Umbilical cord (tissue), 2 donors: Measurements from ENCODE around the gene ACTG1. TPM values are rescaled to one million over a fixed set of nuclear protein-coding genes. Genes with fewer than 3 reads are reported as not detected.

Experiments used
- DNase-seq: peaks from one replicate; pipeline ENCODE4 v3.0.0-alpha.2; 2015; ENCODE audit warnings: low spot score
- total RNA-seq: library from RNA; depleted of rRNA; stranded (reverse); fragments of >200 nt; gene quantifications from one replicate; pipeline ENCODE4 v1.2.3, GENCODE V29; 2014; ENCODE audit warnings: low replicate concordance; ENCODE audit not compliant: insufficient read depth

ACTG1 gene
- total RNA-seq, 1 donor from 2014 or later: 3,050 TPM

DNA sequence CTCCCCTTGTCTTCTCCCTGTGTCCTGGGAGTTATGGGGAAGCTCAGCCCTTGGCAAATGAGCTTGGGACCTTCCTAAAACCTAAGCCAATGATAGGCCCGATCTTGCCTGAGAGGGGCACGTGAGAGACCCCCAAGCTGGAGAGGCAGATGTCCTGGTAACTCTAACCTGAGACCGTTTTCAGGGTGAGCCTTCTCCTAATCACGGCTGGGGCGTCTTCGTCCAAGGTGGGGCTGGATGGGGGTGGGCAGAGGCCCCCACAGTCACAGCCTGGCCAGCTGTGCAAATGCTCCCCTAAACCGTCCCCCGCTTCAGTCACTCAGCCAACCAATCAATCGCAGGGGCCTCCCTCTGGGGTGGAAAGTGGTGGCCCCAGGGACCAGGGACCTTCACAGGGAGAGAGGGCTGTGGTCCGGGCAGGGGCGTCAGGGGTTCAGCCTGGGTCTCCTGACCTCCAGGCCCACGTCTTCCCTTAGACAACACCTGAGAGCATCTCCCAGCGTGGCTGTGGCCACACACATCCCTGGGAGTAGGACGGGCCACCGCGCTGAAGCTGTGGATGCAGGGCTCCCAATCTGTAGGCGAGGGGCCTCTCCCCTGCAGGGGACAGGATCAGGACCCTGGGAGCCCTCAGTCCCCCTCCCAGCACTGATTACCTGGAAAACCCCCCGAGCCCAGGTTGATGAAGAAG, 30.6 kb downstream of the ACTG1 start:
- DNase-seq: no peak

DNA sequence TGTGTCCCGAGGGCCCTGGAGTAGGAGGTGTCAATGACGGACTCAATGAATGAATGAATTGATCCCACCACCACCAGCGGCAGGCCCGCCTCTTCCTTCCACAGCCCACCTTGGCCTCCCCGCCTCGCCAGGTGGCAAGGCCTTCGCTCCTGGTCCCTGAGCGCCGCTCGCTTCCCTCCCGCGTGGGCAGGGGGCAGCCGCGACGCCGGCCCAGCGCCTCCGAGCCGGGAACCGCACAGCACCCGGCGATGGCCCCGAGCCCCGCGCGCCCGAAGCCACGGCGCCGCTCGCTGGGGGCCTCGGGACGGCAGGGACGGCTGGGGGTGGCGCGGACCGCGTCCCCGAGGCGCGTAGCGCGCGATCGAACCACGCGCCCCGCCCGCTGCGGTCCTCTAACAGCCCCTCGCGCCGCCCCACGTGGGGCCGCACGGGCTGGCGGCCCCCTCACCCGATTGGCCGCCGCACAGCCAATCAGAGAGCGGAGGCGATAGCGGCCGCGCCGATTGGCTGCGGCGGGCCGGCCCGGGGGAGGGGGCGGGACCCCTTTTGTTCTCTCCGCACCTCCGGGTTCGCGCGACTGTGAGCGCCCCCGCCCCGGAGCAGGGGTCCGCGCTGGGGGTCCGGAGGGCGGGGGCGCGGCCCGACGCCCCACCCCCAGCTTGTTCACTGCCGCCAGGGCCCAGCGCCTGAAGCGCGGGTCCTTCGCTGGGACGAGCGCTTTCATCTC, 31.4 kb downstream of the ACTG1 start:
- DNase-seq: peak; percentile 85

- DNase-seq: no peak
Observed at GRCh38 chr17:81480140-81481072, 32.2 kb downstream of the ACTG1 start.

- DNase-seq: no peak
Observed at GRCh38 chr17:81479175-81480071, 33.2 kb downstream of the ACTG1 start.

GRCh38 chr17:81478119-81478518, 34.5 kb downstream of the ACTG1 start:
- DNase-seq: no peak

- DNase-seq: no peak
Observed at GRCh38 chr17:81477173-81477572, 35.4 kb downstream of the ACTG1 start.

DNA sequence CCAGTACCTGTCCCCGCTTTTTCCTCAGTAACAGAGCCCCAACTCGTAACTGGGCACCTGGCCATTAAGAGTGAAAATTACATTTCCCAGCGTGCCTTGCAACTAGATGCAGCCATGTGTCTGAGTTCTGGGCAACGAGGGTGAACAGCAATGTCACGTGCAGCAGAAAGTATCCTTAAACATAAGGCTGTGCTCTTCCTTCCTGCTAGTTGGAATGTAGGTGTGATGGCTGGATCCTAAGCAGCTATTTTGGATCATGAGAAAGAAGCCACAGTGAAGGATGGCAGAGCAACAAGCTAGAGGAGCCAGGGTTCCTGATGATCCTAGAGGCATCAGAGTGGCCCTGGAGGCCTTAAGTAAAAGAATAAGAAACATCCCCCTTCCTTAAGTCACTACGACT, 36.0 kb downstream of the ACTG1 start:
- no peak for DNase-seq

- DNase-seq: no peak
Observed at GRCh38 chr17:81476097-81476496, 36.5 kb downstream of the ACTG1 start.

DNA sequence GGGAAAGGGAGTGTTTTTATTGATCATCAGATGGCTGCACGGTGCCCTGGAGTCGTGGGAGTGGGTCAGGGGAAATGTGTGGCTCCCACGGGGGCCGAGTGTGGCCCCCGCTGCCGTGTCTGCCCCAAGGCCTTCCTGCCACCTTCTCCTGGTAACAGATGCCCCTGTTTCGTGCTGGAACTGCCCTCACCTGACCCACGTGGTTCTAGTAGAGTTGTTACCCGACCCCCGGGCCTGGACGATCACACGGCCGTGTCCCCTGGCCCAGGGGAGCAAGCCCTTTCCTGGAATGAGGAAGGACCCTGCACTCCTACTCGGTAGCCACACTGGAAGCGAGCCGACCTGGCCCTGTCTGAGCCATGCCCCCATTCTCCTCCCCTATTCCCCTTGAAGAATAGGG, 37.6 kb downstream of the ACTG1 start:
- no peak for DNase-seq

DNA sequence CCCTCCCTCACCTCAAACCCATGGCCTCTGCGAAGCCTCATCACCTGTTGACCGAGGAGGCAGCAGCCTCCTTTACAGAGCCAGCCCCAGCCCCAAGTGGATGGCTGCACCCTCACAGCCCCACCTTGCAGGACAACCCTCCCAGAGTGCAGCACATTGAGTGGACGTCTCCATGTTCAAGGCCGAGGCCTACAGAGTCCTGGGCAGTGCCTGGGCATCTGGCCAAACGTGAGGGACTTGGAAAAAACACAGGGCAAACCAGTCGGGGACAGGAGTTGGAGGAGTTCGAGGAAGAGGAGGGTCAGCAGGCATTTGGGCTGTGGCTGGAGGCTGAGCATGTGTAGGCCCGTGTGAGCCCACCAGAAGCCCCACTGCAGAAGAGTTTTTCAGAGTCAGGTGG, 39.6 kb downstream of the ACTG1 start:
- DNase-seq: no peak

DNA sequence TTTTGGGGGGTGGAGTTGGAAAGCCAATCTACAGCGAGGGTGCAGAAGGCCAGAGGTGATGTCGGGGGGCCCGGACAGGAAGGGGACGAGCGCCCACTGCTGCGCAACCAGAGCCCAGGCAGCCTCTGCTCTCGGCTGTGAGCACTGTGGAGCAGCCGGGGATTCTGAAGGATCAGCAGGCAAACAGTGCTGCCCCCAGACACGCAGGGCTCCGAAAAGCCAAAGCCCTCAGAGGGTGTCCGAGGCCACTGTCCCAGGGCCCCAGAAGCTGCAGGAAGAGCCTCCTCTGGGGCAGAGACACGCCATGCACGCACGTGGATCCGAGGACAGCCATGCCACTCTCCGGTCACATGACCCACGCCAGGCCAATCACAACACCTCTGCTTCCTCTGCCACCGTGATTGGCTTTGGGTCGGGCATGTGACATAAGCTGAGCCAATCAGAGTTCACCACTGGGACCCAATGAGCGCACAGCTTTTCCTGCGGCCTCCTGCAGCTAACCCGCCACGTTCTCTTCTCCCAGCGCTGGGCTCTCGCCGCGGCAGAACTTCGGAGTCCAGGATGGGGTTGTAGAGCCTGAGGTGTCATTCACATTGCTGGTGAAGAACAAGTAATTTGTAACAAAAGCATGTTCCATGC, 40.7 kb downstream of the ACTG1 start:
- DNase-seq: peak; percentile 90

- DNase-seq: no peak
Observed at GRCh38 chr17:81470944-81471817, 41.4 kb downstream of the ACTG1 start.

GRCh38 chr17:81470270-81470943, 42.2 kb downstream of the ACTG1 start:
- no peak for DNase-seq

DNA sequence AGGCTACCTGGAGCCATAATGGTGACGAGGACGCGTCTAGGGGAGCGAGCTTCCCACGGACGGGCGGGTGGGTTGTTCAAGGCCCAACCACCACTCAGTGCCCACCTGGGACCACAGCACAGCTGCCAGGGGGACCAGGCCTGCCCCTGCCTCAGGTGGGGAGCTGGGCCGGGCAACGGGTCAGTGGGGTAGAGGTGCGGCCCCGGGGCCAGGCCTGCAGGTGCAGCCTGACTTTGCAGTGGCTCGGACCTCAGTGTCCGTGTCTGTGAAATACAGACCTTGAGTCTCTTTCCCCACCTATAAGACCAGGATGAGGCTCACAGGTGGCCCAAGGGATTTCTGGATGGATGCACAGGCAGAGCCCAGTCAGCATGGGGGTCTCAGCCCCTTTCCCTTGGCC, 43.3 kb downstream of the ACTG1 start:
- DNase-seq: no peak

DNA sequence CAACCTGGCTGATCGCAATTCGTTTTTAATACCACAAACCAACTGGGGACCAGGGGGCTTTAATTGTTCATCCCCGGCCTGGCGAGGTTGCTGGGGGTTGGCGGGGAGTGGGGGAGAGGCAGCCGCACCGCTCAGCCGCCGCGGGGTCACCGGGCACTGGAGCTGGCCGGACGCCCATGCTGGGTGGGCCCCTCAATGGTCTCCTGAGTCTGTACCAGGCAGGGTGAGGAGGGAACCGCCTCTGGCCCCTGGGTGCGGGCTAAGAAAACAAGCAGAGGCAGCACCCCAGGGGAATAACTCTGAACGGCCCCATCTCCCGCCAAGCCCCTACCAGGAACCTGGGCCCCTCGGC, 43.9 kb downstream of the ACTG1 start:
- DNase-seq: no peak

- DNase-seq: no peak
Observed at GRCh38 chr17:81468111-81468769, 44.4 kb downstream of the ACTG1 start.

DNA sequence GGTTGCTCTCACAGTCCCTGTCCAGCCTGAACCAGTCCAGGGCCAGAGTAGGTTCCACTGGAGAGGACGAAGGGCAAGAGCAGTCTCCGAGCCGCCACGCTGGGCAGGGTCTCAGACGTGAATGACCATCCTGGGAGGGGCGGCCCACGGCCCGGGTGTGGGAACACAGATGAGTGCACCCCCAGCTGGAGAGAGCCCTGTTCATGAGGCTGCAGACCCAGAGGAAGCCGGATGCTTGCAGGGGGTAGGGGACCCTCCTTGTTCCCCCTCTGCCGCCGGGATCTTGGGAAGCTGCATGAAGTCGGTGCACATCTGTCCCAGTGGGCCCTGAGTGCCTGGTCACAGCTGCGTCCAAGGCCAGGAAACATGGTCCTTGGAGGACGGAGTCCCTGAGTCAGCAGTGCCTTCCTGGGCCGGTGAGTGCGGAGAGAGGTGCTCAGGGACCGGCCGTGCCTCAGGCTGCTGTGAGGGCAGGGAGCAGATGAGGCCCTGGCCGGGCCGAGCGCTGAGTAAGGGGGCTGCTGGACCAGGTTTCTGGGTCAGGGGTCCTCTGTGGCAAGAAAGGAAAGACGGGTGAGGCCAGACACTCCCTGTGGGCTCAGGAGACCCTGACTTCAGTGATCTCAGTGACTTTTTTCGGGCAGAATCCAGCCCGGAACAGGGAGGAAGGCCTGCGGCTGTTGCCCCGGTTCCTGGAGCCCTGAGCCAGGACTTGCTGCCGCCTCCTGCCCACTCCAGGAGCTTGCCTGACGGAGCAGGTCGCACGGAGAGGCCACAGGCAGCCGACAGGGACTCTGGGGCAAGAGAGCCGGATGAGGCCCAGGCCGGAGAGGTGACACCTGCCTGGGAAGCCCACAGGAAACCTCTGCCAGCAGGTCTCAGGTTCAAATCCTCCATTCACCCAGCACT, 45.8 kb downstream of the ACTG1 start:
- no peak for DNase-seq

DNA sequence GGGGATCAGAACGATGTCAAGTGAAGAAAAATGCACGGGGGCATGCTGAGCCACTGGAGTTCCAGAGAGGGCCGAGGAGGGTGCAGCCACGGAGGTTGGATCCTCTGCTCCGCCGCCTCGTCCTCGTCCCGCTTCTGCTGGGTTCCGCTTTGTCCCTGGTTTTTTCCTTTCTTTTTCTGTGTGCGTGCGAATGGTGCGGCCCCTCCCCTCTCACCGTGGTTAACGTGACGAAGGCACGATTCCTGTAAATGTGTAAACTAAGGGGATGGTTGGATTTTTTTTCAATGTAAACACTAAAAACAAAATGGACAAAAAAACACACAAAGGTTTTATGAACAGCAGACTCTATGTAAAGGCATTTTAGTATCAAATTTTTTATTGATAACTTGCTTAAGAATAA, 46.7 kb downstream of the ACTG1 start:
- no peak for DNase-seq
